Hepatic stellate cell (primary cell): Measurements from ENCODE around the gene TXLNA.

Experiments used
- DNase-seq: peaks from one replicate; pipeline ENCODE4 v3.0.0; 2011; ENCODE audit warnings: low spot score

The TXLNA gene

DNA sequence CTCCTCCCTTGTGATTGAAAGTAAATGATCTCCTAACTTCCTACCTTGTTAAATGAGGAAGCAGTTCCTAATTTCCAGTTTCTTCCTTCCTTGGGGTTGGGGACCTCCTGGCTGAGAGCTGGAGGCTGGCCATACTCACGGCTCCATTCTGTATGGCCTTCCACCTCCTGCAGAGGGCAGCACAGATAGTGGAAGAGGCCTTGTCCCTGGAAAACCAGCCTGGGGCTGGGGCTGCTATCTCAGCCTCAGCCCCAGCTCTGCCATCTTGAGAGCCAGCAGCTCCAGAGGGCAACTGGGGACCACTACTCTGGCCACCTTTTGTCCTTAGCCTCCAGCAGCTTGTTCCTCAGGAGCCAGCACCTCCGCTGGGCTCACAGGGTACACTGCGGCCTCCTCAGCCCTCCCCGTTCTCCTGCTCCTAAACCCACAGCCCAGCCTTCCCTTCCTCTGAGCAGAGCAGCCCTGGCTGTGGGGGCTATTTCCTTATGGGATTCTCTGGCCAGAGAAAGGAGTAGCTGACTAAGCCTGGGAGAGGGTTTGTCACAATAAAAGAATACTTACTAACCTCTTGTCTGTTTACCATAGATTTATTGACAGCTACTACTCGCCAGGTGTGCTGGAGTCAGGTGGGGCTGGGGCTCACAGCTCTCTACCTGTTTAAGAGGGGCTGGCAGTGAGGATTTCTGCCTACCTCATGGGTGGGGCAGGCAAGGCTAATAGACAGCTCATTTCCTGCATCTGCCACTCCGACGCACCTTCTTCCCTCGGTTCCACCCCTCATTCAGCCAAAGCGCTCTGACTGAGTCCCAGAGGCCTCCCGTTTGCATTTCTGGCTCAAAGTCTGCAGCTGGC is 36.4 kb downstream of the TXLNA start:
- DNase-seq: peak; percentile 84

DNA sequence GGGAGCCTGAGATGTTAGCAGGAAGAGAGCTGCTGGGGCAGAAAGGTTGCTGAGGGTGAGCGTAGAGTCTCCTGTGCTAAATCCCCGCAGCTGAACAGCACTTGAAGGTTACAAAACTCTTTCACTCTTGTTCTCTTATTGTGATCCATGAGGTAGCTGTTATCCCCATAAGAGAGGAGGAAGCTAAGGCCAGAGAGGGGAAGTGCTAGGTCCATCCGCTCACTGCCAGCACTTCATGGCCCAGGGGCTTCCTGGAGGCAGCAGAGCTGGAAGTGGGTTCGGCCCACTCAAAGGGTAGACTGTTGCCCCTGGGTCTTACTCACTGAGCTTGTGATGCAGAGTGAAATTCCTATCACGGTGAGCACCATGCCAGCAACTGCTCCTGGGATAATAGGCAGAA is 37.1 kb downstream of the TXLNA start:
- no peak for DNase-seq

DNA sequence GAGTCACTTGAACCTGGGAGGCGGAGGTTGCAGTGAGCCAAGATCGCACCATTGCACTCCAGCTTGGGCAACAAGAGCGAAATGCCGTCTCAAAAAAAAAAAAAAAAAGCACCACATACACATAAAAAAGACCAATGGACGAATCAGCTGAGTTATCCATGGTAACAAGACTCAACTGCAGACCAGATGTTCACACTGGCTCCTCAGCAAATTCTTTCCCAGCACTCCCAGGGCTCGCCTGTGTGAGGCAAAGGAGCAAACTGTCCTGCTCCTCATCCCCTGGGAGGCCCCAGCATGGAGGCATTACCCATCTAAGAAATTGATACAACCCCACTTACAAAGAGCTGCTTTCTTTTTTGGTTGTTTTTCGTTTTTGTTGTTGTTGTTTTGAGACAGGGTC is 39.5 kb downstream of the TXLNA start:
- DNase-seq: no peak

DNA sequence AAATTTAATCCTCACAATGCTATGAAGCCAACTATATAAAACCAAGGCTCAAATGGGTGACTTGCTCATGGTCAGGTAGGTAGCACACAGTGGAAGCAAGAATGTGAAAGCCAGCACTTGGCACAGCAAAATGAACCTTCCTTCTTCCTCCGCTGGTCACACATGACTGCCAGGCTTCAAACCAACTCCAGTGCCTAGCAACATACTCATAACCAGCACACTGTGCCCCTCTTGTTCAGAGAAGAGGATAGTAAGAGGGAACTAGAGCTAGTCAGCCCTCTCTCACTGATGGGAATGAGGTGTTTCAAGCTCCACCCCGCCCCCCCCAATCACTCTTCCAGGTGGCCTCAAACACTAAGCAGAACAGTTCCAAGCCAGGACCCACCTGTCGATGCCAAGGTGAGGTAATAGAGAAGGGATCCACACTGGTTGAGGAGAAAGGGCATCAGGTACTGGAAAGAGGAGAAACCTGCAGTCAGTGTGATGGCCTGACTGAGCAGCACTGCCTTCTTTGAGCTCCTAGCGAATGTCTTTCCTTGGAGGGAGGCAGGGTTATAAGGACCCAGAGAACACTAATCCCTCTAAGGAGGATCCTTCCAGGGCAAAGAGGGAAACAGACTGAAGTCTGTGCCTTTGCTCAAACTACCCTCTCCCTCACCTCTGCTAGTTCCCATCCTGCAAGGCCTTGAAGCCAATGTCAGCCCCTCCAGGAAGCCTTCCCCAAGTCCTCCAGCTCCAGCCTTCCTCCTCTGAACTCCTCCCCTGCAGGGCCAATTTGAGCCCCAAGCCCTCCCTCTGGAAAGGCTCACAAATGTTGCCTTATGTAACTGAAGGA is 41.5 kb downstream of the TXLNA start:
- no peak for DNase-seq

DNA sequence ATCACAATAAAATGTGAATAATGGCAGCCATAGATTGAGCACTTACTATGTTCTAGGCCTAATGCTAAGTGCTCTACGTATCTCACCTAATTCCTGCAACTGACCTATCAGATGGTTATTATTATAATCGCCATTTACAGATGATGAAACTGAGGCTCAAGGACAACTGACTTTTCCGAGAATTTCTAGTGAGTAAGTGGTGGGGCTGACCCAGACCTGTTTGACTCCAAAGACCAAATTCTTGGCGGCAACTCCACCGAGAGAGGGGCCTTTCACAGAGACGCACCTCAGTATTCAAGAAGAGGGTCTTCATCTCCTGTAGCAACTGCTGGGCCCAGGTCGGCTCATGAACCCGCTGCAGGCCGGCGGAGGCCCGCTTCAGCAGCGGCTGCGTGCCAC is 42.1 kb downstream of the TXLNA start:
- DNase-seq: no peak

DNA sequence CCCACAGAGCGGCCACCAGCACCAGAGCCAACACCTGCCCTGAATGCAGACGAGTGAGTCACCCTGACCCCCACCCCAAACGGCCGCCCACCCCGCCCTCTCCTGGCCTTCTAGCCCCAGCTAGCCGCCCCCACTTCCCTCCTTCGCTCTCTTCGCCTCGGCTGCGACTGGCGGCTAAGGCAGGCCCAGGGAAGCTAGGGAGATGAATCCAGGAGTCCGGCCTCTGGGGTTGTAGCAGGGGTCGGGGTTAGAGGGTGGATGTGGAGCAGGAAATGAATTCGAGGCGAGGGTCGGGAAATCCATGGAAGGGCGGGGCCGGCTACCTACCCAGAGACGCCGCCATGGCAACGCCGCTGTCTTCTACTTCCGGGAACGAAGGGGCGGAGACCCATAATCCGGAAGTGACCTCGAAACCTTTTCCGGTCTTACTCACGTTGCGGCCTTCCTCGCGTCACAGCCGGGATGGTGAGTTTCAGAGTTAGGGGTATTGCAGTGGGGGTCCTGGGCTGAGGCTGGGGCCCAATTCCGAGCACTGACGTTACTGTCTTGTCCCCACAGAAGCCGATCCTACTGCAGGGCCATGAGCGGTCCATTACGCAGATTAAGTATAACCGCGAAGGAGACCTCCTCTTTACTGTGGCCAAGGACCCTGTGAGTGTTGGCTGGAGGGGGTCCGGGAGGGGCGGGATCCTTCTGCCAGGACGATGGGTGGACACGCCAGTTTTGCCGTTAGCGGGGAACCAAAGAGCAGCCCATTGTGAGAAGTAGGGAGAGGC is 42.7 kb downstream of the TXLNA start, which contains the start of the genes EIF3I and TMEM234:
Gene EIF3I, plus strand, starts transcription at position 428 of the 776 bp plus-strand sequence. Its CDS starts 35 bp downstream, at position 463.
Gene TMEM234, minus strand, starts transcription at position 374 of the 776 bp plus-strand sequence. Its CDS starts 31 bp downstream, at position 343.
- peak; percentile 94 for DNase-seq

DNA sequence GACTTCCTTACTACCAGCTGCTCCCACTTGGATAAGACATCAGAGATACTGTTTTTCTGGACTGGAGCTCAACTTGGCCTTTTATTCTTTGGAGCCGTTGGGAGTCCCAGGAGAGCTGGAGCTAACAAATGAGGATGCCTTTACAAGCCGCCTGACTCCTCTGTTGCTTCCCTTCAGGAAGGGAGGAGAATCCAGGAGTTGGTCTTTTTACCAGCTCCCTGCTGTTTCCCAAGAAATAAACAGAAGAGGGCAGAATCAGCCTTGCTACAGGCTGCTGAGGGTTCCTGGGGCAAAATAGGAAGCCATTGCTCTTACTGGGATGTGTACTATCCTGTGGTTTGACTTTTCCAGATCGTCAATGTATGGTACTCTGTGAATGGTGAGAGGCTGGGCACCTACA is 44.2 kb downstream of the TXLNA start:
- DNase-seq: no peak

DNA sequence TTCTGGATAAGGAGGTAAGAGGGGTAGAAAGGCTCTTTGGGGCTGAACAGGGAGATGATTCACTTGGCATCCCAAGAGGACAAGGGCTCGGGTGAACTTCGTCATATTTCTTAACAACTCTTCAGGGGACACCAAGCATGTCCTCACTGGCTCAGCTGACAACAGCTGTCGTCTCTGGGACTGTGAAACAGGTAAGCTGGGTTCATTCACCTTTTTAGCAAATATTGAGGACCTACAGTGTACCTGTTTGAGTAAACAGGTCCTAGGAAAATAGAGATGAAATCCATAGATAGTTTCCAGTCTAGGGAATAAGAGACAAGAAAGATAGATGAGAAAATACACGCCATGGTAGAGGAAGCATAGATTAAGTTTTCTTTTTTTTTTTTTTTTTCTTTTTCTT is 44.8 kb downstream of the TXLNA start:
- no peak for DNase-seq

DNA sequence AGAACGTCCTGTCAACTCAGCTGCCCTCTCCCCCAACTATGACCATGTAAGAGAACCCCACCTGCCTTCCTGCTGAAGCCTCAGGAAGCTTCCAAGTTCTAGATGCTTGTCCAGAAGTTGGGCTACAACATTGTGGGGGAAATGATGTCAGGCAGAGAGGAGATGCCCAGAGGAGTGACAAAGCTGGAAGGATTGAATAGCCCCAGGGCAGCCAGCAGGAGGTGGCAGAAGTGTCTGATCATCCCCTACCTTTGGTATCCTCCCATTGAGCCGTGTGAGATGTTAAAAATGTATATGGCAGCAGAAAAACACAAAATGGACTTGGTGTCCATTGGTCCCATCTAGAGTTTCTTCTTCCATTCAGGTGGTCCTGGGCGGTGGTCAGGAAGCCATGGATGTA is 49.3 kb downstream of the TXLNA start:
- DNase-seq: no peak

DNA sequence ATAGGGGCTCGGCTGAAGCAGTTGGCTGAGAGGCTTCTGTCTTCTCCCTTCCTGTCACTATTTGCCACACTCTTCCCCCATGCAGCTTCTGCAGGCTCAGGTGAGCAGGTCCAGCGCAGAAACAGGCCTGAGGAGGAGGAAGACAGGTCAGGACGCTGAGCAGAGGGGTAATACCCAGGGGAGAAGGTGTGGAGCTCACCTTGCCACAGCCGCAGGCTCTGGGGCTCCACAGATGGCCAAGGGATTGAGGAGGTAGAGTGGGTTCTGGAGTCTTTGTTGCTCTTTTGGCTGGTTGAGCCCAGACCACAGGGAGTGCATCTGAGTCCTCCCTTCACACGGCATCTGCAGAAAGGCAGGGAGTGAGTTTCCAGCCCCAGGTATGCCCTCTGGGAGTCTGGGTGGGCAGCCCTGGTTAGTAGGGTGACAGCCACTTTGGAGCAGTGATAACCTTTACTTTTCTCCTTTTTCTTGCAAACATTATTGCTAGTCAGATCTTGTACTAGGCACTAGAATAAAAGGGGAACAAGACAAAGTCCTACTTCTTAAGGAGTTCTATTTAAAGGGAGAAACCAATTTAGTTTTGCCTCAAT is 52.5 kb downstream of the TXLNA start:
- DNase-seq: no peak

DNA sequence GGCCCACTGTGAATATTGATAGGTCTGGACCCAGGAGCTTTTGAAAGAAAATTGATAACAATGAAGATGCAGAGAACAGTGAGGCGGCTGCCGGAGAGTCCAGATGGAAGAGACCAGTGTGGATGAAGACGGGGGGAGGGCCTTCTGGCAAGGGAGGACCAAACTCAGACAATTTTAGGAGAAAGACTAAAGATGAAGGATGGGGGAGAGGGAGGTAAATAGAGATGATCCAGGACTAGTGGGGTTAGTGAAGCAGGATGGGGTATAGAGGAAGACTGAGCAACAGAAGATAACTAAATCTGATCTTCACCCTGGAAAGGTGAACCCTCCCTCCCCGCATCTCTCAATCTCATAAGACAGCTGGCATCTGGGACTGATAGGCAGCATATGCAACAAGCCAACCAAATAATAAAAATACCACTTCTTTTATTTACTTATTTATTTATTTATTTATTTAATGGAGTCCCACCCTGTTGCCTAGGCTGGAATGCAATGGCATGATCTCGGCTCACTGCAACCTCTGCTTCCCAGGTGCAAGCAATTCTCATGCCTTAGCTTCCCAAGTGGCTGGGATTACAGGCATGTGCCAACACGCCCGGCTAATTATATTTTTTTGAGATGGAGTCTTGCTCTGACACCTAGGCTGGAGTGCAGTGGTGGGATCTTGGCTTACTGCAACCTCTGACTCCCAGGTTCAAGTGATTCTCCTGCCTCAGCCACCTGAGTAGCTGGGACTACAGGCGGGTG is 53.3 kb downstream of the TXLNA start:
- DNase-seq: no peak

DNA sequence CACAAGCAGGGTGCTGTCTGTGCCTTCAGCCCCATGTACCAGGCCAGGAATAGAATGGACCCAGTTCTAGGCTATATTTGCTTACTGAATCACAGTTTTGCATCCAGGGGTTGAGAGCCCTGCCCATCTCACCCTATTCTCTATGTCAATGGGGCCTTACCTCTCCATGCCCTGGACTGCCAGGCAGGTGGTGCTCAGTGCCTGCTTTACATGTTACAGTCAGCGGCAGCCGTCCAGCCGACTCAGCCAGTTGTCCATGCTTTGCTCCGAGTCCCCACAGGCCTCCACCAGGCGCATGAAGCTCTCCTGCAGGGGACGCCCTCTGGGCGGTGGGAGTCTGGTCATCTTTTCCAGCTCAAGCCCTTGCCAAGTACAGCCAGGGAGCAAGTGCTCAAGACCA is 55.3 kb downstream of the TXLNA start:
- DNase-seq: no peak

DNA sequence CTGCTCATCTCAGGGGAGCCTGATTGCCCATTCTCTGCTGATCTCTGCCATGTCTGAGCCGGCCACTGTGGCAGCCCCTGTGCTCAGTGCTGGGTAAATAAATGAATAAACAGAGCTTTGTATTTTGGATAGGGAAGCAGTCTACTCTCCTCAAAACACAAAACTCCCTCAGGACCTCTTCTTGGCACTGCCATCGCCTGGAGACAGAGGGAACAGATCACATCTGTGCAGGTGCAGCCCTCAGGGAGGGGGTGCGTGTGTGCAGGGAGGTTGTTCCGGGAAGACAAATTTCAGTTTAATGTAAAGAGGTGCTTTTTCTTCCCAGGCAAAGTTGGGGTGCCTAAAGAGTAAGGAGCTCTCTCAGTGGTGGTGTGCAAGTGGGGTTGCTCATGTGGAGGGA is 59.9 kb downstream of the TXLNA start:
- DNase-seq: no peak

DNA sequence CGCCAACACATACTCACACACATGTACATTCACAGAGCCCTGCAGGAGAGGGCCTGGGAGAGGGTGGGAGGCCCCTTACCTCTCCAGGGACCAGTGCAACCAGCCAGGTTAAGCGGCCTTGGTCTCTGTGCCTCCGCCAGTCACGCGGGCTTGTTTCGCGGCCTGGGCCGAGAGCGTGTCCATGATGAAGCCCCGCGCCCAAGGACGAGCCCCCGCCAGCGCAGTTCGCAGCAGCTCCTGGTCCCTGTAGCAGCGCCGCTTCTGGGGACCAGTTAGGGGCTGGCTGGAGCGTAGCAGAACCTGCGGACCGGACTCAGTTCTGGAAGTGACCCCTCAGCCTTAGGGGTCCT is 60.3 kb downstream of the TXLNA start:
- no peak for DNase-seq

DNA sequence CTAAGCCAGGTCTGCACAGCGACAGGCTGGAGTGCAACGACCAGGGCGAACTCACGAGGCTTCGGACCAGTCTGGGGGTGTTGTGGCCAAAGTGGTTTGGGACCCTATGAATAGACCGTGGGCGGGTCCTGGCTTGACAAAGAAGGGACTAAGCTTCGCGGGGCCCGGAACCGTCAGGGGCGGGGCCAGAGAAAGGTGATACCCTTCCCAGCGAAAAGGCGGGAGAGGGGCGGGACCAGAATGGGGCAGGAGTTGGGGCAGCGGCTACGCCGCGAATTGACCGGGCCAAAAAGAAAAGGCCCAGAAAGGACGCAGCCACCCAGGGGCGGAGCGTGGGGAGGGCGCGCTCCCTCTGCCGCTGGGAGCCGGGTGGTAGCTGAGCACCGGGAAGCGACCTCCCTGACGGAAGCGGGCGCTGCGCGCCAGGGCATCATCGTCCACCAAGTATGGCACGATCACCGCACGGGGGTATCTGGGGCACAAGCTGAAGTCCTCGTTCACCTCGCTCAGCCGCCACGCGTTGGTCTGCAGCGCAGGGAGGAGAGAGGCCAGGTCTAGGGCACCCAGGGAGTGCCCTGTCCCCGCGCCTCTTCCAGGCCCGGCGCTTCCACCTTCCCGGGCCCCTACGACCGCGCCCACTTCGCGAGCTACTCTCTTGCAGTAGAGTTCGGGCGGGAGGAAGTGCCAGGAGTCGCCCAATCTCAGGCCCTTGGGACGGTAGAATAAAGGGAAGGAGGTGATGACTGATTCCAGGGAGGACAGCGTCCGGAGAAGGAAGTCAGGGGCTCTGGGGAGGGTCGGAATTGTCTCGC is 60.9 kb downstream of the TXLNA start:
- DNase-seq: peak; percentile 71

DNA sequence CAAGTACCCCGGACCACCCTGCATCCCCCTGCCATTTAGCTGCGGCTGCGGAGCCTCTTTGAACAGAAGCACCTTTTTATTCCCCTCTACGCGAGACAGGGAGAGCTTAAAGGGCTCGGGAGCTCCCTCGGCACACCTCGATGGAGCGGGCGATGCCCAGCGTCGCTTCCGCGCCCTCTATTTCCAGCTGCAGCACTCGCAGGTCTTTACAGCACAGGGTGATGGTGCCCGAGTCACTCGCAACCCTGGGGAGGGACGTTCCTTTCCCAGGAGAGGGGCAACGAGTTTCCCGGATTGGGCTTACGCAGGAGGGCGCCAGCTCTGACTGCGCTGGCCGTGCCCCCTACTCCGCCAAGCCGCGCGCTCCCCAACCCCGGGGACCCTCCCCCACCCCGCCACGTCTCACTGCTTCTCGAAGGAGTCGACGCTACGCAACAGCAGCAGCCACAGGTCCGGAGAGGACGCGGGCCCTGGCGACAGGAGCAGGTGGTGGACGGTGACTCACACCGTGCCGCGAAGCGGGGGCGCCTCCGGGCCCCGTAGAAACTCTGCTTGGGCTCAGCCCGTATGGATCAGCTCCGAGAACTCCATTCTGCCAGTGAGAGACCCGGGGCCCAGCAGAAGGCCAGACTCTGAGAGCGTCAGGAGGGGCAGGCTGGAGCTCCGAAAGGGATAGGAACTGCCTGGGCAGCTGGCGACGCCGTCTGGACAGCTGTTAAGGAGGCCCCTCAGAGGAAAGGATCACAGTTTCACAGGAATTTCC is 61.7 kb downstream of the TXLNA start:
- peak; percentile 67 for DNase-seq

DNA sequence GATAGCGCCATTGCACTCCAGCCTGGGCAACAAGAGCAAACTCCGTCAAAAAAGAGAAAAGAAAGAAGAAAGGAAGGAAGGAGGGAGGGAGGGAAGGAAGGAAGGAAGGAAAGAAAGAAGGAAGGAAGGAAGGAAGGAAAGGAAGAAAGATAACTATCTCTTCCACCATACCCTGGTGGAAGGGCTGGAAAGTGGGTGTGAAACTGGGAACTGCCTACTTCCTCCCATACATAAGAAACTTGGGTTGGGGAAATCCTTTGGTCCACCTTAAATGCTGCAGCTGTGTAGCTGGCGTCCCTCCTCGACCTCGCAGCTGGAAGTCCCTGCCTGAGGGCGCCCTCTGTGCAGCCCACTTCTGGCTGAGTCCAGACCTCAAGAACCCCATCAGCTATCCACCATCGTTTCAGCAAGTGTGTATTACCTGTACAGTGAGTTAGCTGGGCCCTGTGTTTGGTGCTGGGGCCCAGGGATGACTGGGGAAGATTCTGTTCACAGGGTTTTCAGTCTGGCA is 62.9 kb downstream of the TXLNA start:
- DNase-seq: no peak

DNA sequence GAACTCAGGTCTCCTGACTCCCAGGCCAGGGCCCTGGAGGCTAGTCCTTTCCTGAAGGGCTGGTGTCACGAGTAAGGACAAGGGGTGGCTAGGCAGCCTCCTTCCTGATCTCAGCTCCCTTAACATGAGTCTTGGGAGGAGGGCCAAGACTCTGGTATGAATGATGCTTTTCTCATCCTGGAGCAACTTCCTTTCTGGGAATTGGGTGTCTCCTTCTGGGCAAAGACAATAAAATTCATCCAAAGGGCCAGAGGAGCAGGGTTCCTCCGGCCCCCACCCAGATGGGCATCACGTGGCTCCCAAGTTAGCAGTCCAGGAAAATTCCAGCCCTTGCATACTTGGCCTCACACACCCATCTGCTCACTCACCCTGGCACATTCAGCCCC is 67.4 kb downstream of the TXLNA start, which contains the start of gene FAM167B:
Gene FAM167B, plus strand, starts transcription at position 335 of the 386 bp plus-strand sequence. CDS start 200 bp downstream, outside the sequence.
- DNase-seq: peak; percentile 83

DNA sequence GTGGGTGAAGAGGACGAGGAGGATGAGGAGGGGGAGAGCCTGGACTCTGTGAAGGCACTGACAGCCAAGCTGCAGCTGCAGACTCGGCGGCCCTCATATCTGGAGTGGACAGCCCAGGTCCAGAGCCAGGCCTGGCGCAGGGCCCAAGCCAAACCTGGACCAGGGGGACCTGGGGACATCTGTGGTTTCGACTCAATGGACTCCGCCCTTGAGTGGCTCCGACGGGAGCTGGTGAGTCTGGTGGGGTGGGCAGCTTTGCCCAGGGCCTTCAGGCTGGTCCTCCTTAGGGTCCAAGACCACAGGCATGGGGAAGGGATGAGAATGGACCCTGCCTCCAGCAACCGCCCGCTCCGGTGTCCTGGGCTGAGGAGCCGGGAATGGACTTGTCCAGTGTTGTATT is 68.0 kb downstream of the TXLNA start:
- DNase-seq: no peak
